NCI-H524 (cell line): Measurements from ENCODE around the gene ATP5MC3.

Experiments used
- DNase-seq, 2 experiments: peaks; one replicate each; lab custom pipeline; 2025; lab: John Stamatoyannopoulos, UW

Gene ATP5MC3

GRCh38 chr2:175167792-175168563 is 13.5 kb downstream of the ATP5MC3 start, which contains the start of gene ATF2:
TSS of gene ATF2 (minus strand) at chr2:175168203. CDS start at chr2:175136443, 31,760 bp downstream.
- peak; percentile 99 for DNase-seq

GRCh38 chr2:175167076-175167791 is 14.3 kb downstream of the ATP5MC3 start:
- DNase-seq = peak in 1 of 2 experiments; percentile 54

GRCh38 chr2:175166216-175166824 is 15.2 kb downstream of the ATP5MC3 start:
- DNase-seq = no peak

GRCh38 chr2:175164235-175164634 is 17.3 kb downstream of the ATP5MC3 start:
- no peak for DNase-seq

GRCh38 chr2:175158894-175159293 is 22.6 kb downstream of the ATP5MC3 start:
- DNase-seq = no peak

GRCh38 chr2:175156534-175156933 is 25.0 kb downstream of the ATP5MC3 start:
- peak; percentile 25 to 48 for DNase-seq

- no peak for DNase-seq
These were observed 26.8 kb downstream of the ATP5MC3 start for GRCh38 chr2:175154661-175155082.

- DNase-seq = no peak
These were observed 29.3 kb downstream of the ATP5MC3 start for GRCh38 chr2:175152242-175152641.

GRCh38 chr2:175151791-175152190 is 29.7 kb downstream of the ATP5MC3 start:
- DNase-seq = no peak

GRCh38 chr2:175147186-175147585 is 34.3 kb downstream of the ATP5MC3 start:
- no peak for DNase-seq

- no peak for DNase-seq
These were observed 37.8 kb downstream of the ATP5MC3 start for GRCh38 chr2:175143678-175144077.

- DNase-seq = no peak
These were observed 38.3 kb downstream of the ATP5MC3 start for GRCh38 chr2:175143191-175143590.

GRCh38 chr2:175140332-175140731 is 41.2 kb downstream of the ATP5MC3 start:
- DNase-seq = no peak

GRCh38 chr2:175137793-175138192 is 43.7 kb downstream of the ATP5MC3 start:
- no peak for DNase-seq

GRCh38 chr2:175136334-175137215 is 44.9 kb downstream of the ATP5MC3 start:
- DNase-seq = no peak

GRCh38 chr2:175135862-175136261 is 45.6 kb downstream of the ATP5MC3 start:
- DNase-seq = no peak

GRCh38 chr2:175135177-175135576 is 46.3 kb downstream of the ATP5MC3 start:
- no peak for DNase-seq

GRCh38 chr2:175131252-175131651 is 50.3 kb downstream of the ATP5MC3 start:
- DNase-seq = no peak

- no peak for DNase-seq
These were observed 54.8 kb downstream of the ATP5MC3 start for GRCh38 chr2:175126661-175127060.
